ENCODE data around the gene FAM43A. TPM values are rescaled to one million over a fixed set of nuclear protein-coding genes. Genes with fewer than 3 reads are reported as not detected.

FAM43A gene
- total and polyA plus RNA-seq, 9 of the 15 experiments (the other 6 are each of a cell fraction or from before 2014, with no cell fraction given): 0.03 to 1.2 (median 0.21) TPM

DNA sequence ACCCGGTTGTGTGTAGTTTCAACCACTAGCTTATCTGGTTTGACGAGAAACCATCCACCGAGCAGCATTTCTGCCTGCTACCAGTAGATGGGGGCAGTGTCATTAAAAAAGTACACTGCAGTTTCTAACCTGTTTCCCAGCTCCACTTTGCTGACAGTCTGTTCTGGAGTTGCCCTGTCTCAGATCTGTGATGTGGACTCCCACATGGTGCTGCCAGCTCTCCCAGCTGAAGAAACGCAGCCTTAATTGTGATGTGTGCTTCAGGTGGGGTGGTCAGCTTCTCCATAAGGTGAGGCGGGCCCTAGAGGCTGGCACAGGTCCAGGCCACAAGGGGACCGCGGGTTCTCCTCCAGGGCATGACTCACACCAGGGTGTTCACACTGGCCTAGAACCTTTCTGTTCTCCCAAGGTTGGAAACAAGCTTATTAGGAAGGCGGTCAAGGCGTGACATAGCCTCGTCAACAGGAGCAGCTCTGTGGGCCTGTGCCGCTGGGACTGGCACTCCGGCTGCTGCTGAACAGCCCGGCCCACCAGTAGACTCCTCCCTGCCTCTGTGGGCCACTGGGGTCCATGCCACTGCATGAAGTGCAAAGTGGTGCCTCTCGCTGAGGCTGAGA, 2.9 kb upstream of the FAM43A start (continued):
- TF ChIP-seq NFE2L1 (tag; IDR thresholded peaks at IDR 0.05; ENCODE audit: borderline replicate concordance, low read depth): no peak
- TF ChIP-seq C11orf30 (IDR thresholded peaks at IDR 0.05; ENCODE audit: low read depth): no peak
- TF ChIP-seq, protein P1, sequence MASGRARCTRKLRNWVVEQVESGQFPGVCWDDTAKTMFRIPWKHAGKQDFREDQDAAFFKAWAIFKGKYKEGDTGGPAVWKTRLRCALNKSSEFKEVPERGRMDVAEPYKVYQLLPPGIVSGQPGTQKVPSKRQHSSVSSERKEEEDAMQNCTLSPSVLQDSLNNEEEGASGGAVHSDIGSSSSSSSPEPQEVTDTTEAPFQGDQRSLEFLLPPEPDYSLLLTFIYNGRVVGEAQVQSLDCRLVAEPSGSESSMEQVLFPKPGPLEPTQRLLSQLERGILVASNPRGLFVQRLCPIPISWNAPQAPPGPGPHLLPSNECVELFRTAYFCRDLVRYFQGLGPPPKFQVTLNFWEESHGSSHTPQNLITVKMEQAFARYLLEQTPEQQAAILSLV (tag; IDR thresholded peaks at IDR 0.05): no peak
- no peak for TF ChIP-seq CBFA2T3 (IDR thresholded peaks at IDR 0.05)
- TF ChIP-seq ZNF764 (CRISPR knock-in tag; IDR thresholded peaks at IDR 0.05; ENCODE audit: low read depth): no peak
- no peak for TF ChIP-seq POLR2AphosphoS2 (IDR thresholded peaks at IDR 0.05; ENCODE audit: low read length)
- TF ChIP-seq PHB2 (IDR thresholded peaks at IDR 0.05; ENCODE audit: low read depth): no peak
- TF ChIP-seq SREBF2 (CRISPR knock-in tag; IDR thresholded peaks at IDR 0.05): no peak
- TF ChIP-seq TCF7 (IDR thresholded peaks at IDR 0.05; ENCODE audit: borderline replicate concordance): no peak
- TF ChIP-seq DDX20 (tag; IDR thresholded peaks at IDR 0.05; ENCODE audit: low read depth): no peak
- no peak for TF ChIP-seq CREBBP (IDR thresholded peaks at IDR 0.05; ENCODE audit: low read depth, low read length)
- TF ChIP-seq ZNF174 (CRISPR knock-in tag; IDR thresholded peaks at IDR 0.05): no peak
- TF ChIP-seq SMARCB1 (IDR thresholded peaks at IDR 0.05; ENCODE audit: insufficient read length, low read depth): no peak
- TF ChIP-seq ZNF699 (CRISPR knock-in tag; IDR thresholded peaks at IDR 0.05; ENCODE audit: insufficient replicate concordance): no peak
- TF ChIP-seq, protein P2, sequence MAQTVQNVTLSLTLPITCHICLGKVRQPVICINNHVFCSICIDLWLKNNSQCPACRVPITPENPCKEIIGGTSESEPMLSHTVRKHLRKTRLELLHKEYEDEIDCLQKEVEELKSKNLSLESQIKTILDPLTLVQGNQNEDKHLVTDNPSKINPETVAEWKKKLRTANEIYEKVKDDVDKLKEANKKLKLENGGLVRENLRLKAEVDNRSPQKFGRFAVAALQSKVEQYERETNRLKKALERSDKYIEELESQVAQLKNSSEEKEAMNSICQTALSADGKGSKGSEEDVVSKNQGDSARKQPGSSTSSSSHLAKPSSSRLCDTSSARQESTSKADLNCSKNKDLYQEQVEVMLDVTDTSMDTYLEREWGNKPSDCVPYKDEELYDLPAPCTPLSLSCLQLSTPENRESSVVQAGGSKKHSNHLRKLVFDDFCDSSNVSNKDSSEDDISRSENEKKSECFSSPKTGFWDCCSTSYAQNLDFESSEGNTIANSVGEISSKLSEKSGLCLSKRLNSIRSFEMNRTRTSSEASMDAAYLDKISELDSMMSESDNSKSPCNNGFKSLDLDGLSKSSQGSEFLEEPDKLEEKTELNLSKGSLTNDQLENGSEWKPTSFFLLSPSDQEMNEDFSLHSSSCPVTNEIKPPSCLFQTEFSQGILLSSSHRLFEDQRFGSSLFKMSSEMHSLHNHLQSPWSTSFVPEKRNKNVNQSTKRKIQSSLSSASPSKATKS (CRISPR knock-in tag; IDR thresholded peaks at IDR 0.05): no peak
- TF ChIP-seq, protein P3, sequence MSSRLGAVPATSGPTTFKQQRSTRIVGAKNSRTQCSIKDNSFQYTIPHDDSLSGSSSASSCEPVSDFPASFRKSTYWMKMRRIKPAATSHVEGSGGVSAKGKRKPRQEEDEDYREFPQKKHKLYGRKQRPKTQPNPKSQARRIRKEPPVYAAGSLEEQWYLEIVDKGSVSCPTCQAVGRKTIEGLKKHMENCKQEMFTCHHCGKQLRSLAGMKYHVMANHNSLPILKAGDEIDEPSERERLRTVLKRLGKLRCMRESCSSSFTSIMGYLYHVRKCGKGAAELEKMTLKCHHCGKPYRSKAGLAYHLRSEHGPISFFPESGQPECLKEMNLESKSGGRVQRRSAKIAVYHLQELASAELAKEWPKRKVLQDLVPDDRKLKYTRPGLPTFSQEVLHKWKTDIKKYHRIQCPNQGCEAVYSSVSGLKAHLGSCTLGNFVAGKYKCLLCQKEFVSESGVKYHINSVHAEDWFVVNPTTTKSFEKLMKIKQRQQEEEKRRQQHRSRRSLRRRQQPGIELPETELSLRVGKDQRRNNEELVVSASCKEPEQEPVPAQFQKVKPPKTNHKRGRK (tag; IDR thresholded peaks at IDR 0.05): no peak
- TF ChIP-seq, protein P4, sequence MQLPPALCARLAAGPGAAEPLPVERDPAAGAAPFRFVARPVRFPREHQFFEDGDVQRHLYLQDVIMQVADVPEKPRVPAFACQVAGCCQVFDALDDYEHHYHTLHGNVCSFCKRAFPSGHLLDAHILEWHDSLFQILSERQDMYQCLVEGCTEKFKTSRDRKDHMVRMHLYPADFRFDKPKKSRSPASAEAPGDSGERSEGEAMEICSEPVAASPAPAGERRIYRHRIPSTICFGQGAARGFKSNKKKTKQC (CRISPR knock-in tag; IDR thresholded peaks at IDR 0.05): no peak
- no peak for TF ChIP-seq ZNF76 (CRISPR knock-in tag; IDR thresholded peaks at IDR 0.05; ENCODE audit: borderline replicate concordance)
- no peak for TF ChIP-seq CHD4 (IDR thresholded peaks at IDR 0.05; ENCODE audit: insufficient read depth, insufficient replicate concordance, low read depth, low read length, poor library complexity, severe bottlenecking)
- TF ChIP-seq PTTG1 (tag; IDR thresholded peaks at IDR 0.05; ENCODE audit: low read depth): no peak
- no peak; the same call in 1 of the 2 replicates for TF ChIP-seq CTBP1 (IDR thresholded peaks at IDR 0.05; ENCODE audit: borderline replicate concordance)

Measured in K562 (cell line).